ENCODE measurements around the gene CRHR1.

- no peak for TF ChIP-seq CTCF (IDR thresholded peaks at IDR 0.05)
- TF ChIP-seq POLR2A (IDR thresholded peaks at IDR 0.05): no peak
Observed at GRCh38 chr17:45789874-45790273, 5.8 kb downstream of the CRHR1 start.
